Skin epidermis (tissue), 12 donors: Measurements from ENCODE around the gene PM20D2.

ENCODE experiments used
- H3K27ac ChIP-seq, 21 experiments: fragments of 200-600 bp; sonication (generic) in 11 of 21; one replicate each; pipeline ENCODE4 v1.5.0; 2020; ENCODE audit warnings: mild to moderate bottlenecking in 3 of 21, inconsistent platforms in 2 of 21, moderate library complexity in 2 of 21
- H3K4me3 ChIP-seq, 7 experiments: fragments of 200-600 bp; sonication (generic) in 2 of 7; one replicate each; pipeline ENCODE4 v1.5.0; 2020; ENCODE audit warnings: inconsistent platforms in 2 of 7, mild to moderate bottlenecking in 2 of 7, moderate library complexity in 1 of 7

The PM20D2 gene

DNA sequence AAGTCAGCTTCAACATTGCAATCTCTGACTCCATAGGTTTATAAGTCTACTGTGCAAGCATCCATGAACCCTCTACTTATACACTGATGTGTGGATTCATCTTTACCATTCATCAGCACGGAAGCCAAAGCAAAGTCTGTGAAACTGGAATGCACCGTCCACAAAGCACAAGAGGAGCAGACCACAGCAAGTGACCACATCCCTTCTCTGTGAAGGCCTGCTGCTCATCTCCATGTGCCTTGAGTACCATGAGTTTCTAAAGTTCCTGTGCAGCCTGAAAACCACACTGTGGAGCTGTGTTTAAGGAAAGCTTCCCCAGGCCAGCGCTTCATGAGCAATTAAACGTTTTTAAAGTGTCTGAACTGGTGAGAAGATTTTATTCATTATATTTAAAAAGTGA lies 51.3 kb downstream of the PM20D2 start:
- Histone ChIP-seq H3K4me3 (no peak overlapping the region), H3K27ac (no peak overlapping the region)

DNA sequence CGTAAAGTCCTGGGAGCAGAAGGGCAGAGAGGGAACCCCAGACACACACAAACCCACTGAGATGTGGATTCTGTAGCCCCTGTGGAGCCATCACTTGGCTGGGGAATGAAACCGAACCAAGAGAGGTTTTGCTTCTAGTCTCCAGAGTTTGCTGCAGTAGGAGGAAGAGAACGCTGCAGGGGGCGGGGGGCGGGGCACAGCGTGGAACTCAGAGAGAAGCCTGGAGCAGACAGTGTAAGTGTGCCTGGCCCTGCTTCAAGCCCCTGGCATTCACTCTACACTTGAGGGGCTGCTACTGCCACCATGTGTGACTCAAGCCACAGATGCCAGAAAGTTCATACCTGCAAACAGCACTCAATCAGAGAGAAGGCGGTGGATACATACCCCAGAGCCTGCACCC lies 52.4 kb downstream of the PM20D2 start:
- Histone ChIP-seq H3K4me3 (no peak overlapping the region), H3K27ac (no peak overlapping the region)

DNA sequence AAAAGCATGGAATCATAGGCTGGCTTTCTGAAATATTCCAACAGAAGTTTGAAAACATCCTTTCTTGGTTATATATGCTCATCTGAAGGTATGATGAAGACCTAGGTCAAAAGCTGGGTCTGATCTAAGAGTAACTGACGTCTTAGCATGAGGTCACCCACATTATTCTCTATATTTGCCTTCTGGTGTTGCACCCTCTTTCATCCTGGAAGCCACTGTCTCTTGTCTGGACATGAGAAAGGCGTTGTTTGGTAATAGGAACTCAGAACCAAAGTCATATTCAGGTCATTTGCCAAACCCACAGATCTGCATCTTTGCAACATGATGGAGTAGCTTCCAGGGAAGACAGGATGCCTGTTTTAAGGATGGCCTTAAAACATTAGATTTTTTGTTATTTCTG lies 53.7 kb downstream of the PM20D2 start:
- Histone ChIP-seq H3K4me3 (no peak overlapping the region), H3K27ac (no peak overlapping the region)

DNA sequence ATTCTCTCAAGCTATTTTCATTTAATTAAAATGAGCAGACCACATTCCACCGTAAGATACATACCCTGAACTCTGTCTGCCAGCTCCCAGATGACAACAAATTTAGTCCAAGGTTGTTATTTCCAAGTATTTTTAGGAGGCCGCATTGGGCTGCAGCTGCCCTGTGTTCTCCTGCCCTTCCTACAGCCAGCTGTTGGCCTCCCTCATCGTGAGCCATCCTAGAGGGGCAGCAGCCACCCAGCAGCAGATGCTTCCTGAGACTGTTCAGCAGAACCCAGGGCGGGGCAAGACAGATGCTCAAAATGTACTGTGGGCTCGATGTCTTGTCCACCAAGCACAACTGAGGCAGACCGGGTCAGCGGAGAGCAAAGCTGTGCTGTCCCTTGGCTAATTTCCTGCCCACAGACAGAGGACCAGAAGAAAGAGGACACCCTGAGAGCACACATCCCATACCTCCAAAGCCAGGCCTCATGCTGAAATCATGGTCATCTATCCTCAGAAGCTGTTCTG lies 54.9 kb downstream of the PM20D2 start:
- no peak overlapping the region for H3K4me3 ChIP-seq
- no peak overlapping the region for H3K27ac ChIP-seq

DNA sequence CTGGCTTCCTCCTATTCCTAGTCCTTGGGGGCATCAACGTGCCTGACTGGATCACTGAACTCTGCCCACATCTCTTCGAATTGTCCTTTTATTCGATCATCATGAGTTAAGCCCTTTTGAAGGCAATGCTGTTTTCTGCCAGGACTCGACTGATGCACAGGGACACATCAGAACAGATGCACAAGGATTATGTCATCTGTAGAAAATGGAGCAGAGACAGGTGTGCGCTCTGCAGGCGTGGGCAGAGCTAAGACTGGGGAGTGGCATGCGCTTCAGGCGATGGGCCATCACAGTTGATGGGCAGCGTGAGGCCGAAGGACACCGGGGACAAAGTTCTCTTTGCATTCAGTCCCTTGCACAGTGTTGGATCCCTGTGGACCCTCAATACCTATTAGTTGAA lies 58.2 kb downstream of the PM20D2 start:
- Histone ChIP-seq H3K4me3 (no peak overlapping the region), H3K27ac (no peak overlapping the region)

DNA sequence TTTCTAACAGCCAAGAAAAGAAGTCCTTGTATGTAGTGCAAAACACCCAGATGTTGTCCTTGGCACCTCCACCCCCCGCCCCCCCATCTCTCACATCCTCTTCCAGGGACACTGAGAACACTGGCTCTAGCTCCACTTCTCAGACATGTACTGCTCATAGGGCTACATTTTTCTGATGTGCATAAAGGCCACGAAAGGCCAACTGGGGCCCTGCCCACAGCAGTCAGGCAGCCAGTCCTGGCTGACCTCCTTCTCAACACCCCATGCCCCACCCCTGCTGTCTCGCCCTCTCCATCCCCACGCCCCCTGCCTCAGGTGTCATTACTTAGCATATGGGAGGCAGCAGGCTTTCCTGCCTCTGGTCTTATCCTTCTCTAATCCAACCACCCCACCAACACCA lies 60.0 kb downstream of the PM20D2 start:
- Histone ChIP-seq H3K27ac (no peak overlapping the region), H3K4me3 (no peak overlapping the region)

DNA sequence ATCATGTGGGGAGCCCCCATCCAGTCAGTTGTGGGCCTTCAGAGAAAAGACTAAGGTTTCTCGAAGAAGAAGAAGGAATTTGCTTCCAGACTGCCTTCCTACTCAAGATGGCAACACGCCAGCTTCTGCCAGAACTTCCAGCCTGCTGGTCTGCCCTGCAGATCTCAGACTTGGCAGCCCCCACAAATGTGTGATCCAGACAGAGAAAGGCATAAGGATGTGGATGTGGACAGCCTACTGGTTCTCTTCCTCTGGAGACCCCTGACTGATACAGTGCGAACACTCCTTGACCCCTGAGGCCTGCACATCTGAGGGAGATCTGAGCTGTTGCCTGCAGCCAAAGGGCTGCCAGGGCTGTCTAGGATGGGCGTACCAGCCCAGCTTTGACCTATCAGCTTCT lies 62.7 kb downstream of the PM20D2 start:
- Histone ChIP-seq H3K4me3 (no peak overlapping the region), H3K27ac (no peak overlapping the region)

DNA sequence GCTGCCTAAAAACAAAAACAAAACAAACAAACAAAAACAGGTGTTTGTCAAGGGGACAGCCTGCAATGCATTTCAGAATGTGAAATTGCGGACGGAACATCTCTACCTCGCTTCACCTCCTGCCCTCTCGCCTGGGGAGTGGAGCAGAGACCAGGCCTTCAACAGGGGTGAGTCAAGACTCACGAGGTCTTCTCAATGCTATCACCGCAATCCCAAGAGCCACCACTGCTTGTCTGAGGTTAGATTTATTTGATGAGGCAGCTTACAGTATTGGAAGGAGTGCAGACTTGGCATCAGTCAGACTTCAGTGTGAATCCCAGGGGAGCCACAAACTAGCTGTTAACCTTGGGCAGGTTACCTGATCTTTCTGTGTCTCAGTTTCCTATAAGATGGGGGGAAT lies 63.6 kb downstream of the PM20D2 start:
- Histone ChIP-seq H3K4me3 (no peak overlapping the region), H3K27ac (no peak overlapping the region)

- H3K27ac ChIP-seq: no peak overlapping the region
Observed at GRCh38 chr6:89212472-89212871, 66.6 kb downstream of the PM20D2 start.

GRCh38 chr6:89214197-89214596 lies 68.3 kb downstream of the PM20D2 start:
- Histone ChIP-seq H3K4me3 (no peak overlapping the region), H3K27ac (no peak overlapping the region)

More at GRCh38 chr6:89212472-89212871, 66.6 kb downstream of the PM20D2 start:
- H3K4me3 ChIP-seq: no peak overlapping the region
